IMR-90 (cell line): ENCODE results near the gene GATA1. TPM values are rescaled to one million over a fixed set of nuclear protein-coding genes. Genes with fewer than 3 reads are reported as not detected.

ENCODE experiments used
- ATAC-seq: fragments of 200-7000 bp; cut with Tn5 transposase; 2 replicates; pipeline ENCODE4 v1.9.1; 2020; ENCODE audit warnings: low read depth, mild to moderate bottlenecking, moderate library complexity
- BruUV-seq: library from RNA; stranded (reverse); fragments of 400-500 nt; replicated peaks from 2 replicates; lab custom pipeline; 2021; lab: Mats Ljungman, UMichigan
- CTCF ChIA-PET: fragments of 300-600 bp; formaldehyde crosslinking; extraction: SDS; loops from one replicate; lab custom pipeline; 2021; ENCODE audit warnings: antibody characterized with exemption; lab: Yijun Ruan, JAX
- POLR2A ChIA-PET: fragments of 300-600 bp; sonication (Branson Sonifier 250); formaldehyde crosslinking; loops from one replicate; lab custom pipeline; 2022; ENCODE audit warnings: antibody characterized with exemption; ENCODE audit not compliant: unreplicated experiment; lab: Charles Lee
- DNase-seq: peaks from one replicate; pipeline ENCODE4 v3.0.0; 2013
- H2AFZ ChIP-seq: replicated peaks from 2 replicates; pipeline ENCODE3; 2013; ENCODE audit warnings: low read length, mild to moderate bottlenecking; ENCODE audit not compliant: poor library complexity
- H2AK5ac ChIP-seq: 2 replicates; pipeline ENCODE4 v1.6.1; 2013; ENCODE audit warnings: low read depth, low read length, inconsistent platforms
- H2AK9ac ChIP-seq: replicated peaks from 2 replicates; pipeline ENCODE3; 2013; ENCODE audit warnings: mild to moderate bottlenecking, low read depth, low read length, moderate library complexity; ENCODE audit not compliant: poor library complexity
- H2BK120ac ChIP-seq: 2 replicates; pipeline ENCODE4 v1.6.1; 2013; ENCODE audit warnings: low read depth, low read length, inconsistent platforms
- H2BK15ac ChIP-seq: 3 replicates; pipeline ENCODE4 v1.6.1; 2013; ENCODE audit warnings: low read depth, low read length, inconsistent platforms
- H2BK20ac ChIP-seq: 2 replicates; pipeline ENCODE4 v1.6.1; 2013; ENCODE audit warnings: low read depth, mild to moderate bottlenecking, inconsistent platforms, low read length, moderate library complexity
- H2BK5ac ChIP-seq: 2 replicates; pipeline ENCODE4 v1.6.1; 2013; ENCODE audit warnings: mild to moderate bottlenecking, low read depth, low read length, inconsistent platforms; ENCODE audit not compliant: poor library complexity, severe bottlenecking
- H3K14ac ChIP-seq: replicated peaks from 2 replicates; pipeline ENCODE4 v1.6.1; 2013; ENCODE audit warnings: low read depth, low read length, inconsistent platforms
- H3K18ac ChIP-seq: 2 replicates; pipeline ENCODE4 v1.6.1; 2013; ENCODE audit warnings: low read depth, low read length, control low read depth
- H3K23ac ChIP-seq: 2 replicates; pipeline ENCODE4 v1.6.1; 2013; ENCODE audit warnings: low read depth, low read length, inconsistent platforms
- H3K27ac ChIP-seq: 2 replicates; pipeline ENCODE4 v1.5.1; 2013; ENCODE audit warnings: mild to moderate bottlenecking, control low read depth, low read length; ENCODE audit not compliant: insufficient read depth
- H3K27me3 ChIP-seq: 2 replicates; pipeline ENCODE4 v1.6.1; 2013; ENCODE audit warnings: low read length; ENCODE audit not compliant: control insufficient read depth, insufficient read depth
- H3K36me3 ChIP-seq: 2 replicates; pipeline ENCODE4 v1.6.1; 2013; ENCODE audit warnings: low read length, mixed read lengths; ENCODE audit not compliant: control insufficient read depth, insufficient read depth
- H3K4ac ChIP-seq: 2 replicates; pipeline ENCODE4 v1.6.1; 2013; ENCODE audit warnings: low read depth, low read length, inconsistent platforms
- H3K4me1 ChIP-seq: 2 replicates; pipeline ENCODE4 v1.6.1; 2013; ENCODE audit warnings: low read length, mixed read lengths; ENCODE audit not compliant: control insufficient read depth, insufficient read depth
- H3K4me2 ChIP-seq: 2 replicates; pipeline ENCODE4 v1.6.1; 2013; ENCODE audit warnings: low read depth, mild to moderate bottlenecking, control low read depth, low read length, moderate library complexity
- H3K4me3 ChIP-seq: 2 replicates; pipeline ENCODE4 v1.5.1; 2013; ENCODE audit warnings: low read depth, mild to moderate bottlenecking, control low read depth, low read length, moderate library complexity; ENCODE audit not compliant: insufficient read depth
- H3K56ac ChIP-seq: 2 replicates; pipeline ENCODE4 v1.6.1; 2013; ENCODE audit warnings: low read length, inconsistent platforms; ENCODE audit not compliant: insufficient read depth; ENCODE audit errors: extremely low read depth
- H3K79me1 ChIP-seq, 2 experiments: 2 replicates each; pipeline ENCODE4 v1.6.1; 2013; ENCODE audit warnings: low read length in 2 of 2, inconsistent platforms in 1 of 2, low read depth in 1 of 2
- H3K9ac ChIP-seq: 2 replicates; pipeline ENCODE4 v1.6.1; 2013; ENCODE audit warnings: low read depth, low read length, control low read depth
- H3K9me1 ChIP-seq: 2 replicates; pipeline ENCODE4 v1.6.1; 2013; ENCODE audit warnings: low read length, inconsistent platforms; ENCODE audit not compliant: insufficient read depth
- H3K9me3 ChIP-seq: 2 replicates; pipeline ENCODE4 v1.6.1; 2013; ENCODE audit warnings: low read length; ENCODE audit not compliant: control insufficient read depth, insufficient read depth
- H4K20me1 ChIP-seq: 2 replicates; pipeline ENCODE4 v1.6.1; 2013; ENCODE audit warnings: low read length, inconsistent platforms; ENCODE audit not compliant: insufficient read depth
- H4K5ac ChIP-seq: 2 replicates; pipeline ENCODE4 v1.6.1; 2013; ENCODE audit warnings: mild to moderate bottlenecking, low read depth, low read length, control low read depth
- H4K8ac ChIP-seq, 2 experiments: 2 replicates each; pipeline ENCODE4 v1.6.1; 2013; ENCODE audit warnings: low read depth in 2 of 2, low read length in 2 of 2, control low read depth in 1 of 2, inconsistent platforms in 1 of 2
- H4K91ac ChIP-seq: 2 replicates; pipeline ENCODE4 v1.6.1; 2013; ENCODE audit warnings: low read depth, low read length, inconsistent platforms; ENCODE audit not compliant: insufficient read depth
- BHLHE40 ChIP-seq: fragments of 150-350 bp; IDR thresholded peaks from 2 replicates; pipeline ENCODE4 v1.6.1; 2016; ENCODE audit warnings: mild to moderate bottlenecking, low read depth, low read length
- CEBPB ChIP-seq: IDR thresholded peaks from 2 replicates; pipeline ENCODE4 v1.6.1; 2012; ENCODE audit warnings: low read depth, low read length, improper control_type of control experiment
- CHD1 ChIP-seq: IDR thresholded peaks from 2 replicates; pipeline ENCODE4 v1.6.1; 2012; ENCODE audit warnings: low read depth, low read length, improper control_type of control experiment
- FOS ChIP-seq: fragments of 150-350 bp; IDR thresholded peaks from 2 replicates; pipeline ENCODE4 v1.6.1; 2016; ENCODE audit warnings: low read depth, low read length
- MAFK ChIP-seq: IDR thresholded peaks from 2 replicates; pipeline ENCODE4 v1.6.1; 2012; ENCODE audit warnings: low read depth, low read length, improper control_type of control experiment
- POLR2A ChIP-seq: IDR thresholded peaks from 2 replicates; pipeline ENCODE4 v1.6.1; 2012; ENCODE audit warnings: mild to moderate bottlenecking, low read depth, low read length
- RAD21 ChIP-seq: IDR thresholded peaks from 2 replicates; pipeline ENCODE4 v1.6.1; 2012; ENCODE audit warnings: low read length, improper control_type of control experiment
- RCOR1 ChIP-seq: IDR thresholded peaks from 2 replicates; pipeline ENCODE4 v1.6.1; 2012; ENCODE audit warnings: mild to moderate bottlenecking, low read length, improper control_type of control experiment; ENCODE audit not compliant: insufficient replicate concordance
- RFX5 ChIP-seq: IDR thresholded peaks from 2 replicates; pipeline ENCODE4 v1.8.0; 2012; ENCODE audit warnings: low read depth, mild to moderate bottlenecking, low read length, moderate library complexity
- SMC3 ChIP-seq: fragments of 150-350 bp; IDR thresholded peaks from 2 replicates; pipeline ENCODE4 v1.6.1; 2016; ENCODE audit warnings: low read depth, mild to moderate bottlenecking, antibody characterized with exemption, low read length, moderate library complexity
- WGBS, 2 experiments: methylation state at CpG; one replicate each; pipeline versions ENCODE4 v1.1.5 to v1.1.7; 2013; ENCODE audit warnings: missing lambda C conversion rate in 2 of 2; ENCODE audit not compliant: insufficient read length in 1 of 2; ENCODE audit errors: extremely low coverage in 2 of 2; 5-methylcytosine and 5-hydroxymethylcytosine counted together
- dilution Hi-C: fragments of 300-500 bp; cut with HindIII; formaldehyde crosslinking; loops from one replicate; pipeline ENCODE4 v1.14.3; 2018; ENCODE audit warnings: low sequenced_read_pairs; ENCODE audit not compliant: unreplicated experiment
- in situ Hi-C: fragments of 300-500 bp; cut with MboI; formaldehyde crosslinking; loops from 3 replicates; pipeline ENCODE4 v1.14.3; 2019; ENCODE audit warnings: low sequenced_read_pairs, inconsistent platforms, mixed read lengths
- intact Hi-C: fragments of 100-400 bp; cut with micrococcal nuclease; formaldehyde crosslinking; loops from 2 replicates; pipeline ENCODE4 v1.10.0; 2022
- polyA plus RNA-seq, 3 experiments: library from polyadenylated mRNA; depleted of rRNA; stranded (reverse); fragments of >200 nt; gene quantifications; 2 replicates each; pipeline ENCODE4 v1.2.3, GENCODE V29; 2012; ENCODE audit warnings: low replicate concordance in 1 of 3
- total RNA-seq: library from RNA; depleted of rRNA; stranded (reverse); fragments of >200 nt; gene quantifications from 2 replicates; pipeline ENCODE4 v1.2.3, GENCODE V29; 2012
- TF ChIP-seq, protein P1 (sequence below): fragments of 150-350 bp; IDR thresholded peaks from 2 replicates; pipeline ENCODE4 v1.6.1; 2016; ENCODE audit warnings: low read depth, mild to moderate bottlenecking, low read length, moderate library complexity, borderline replicate concordance
- TF ChIP-seq, protein P2 (sequence below): fragments of 150-350 bp; IDR thresholded peaks from 2 replicates; pipeline ENCODE4 v1.6.1; 2017; ENCODE audit warnings: mild to moderate bottlenecking, antibody characterized with exemption, low read length, low read depth

Gene GATA1
- total and polyA plus RNA-seq, 2 of the 4 experiments (the other 2 are of a cell fraction) = not detected

DNA sequence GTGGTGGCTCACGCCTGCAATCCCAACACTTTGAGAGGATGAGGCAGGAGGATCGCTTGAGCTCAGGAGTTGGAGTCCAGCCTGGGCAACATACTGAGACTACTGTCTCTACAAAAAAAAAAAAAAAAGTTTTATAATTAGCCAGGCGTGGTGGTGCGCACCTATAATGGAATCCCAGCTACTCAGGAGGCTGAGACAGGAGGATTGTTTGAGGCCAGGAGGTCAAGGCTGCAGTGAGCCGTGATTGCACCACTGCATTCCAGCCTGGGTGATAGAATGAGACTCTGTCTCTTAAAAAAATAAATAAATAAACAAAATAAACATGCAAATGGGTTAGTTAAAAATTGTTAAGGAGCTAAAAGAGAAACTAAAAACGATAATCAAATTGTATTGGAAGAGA, 17.2 kb upstream of the GATA1 start:
- Histone ChIP-seq H3K9me3 (no peaks in the 10 kb centered on the region), H4K5ac (no peak overlapping the region), H3K27ac (no peak overlapping the region), H4K20me1 (no peaks in the 10 kb centered on the region), H4K8ac (no peak overlapping the region), H3K9me1 (no peaks in the 10 kb centered on the region), H2BK20ac (no peak overlapping the region), H3K4me2 (no peak overlapping the region), H2BK120ac (no peak overlapping the region), H3K4me1 (no peaks in the 10 kb centered on the region), H3K56ac (no peak overlapping the region), H2AK9ac (no peak overlapping the region), H3K9ac (no peak overlapping the region), H4K91ac (no peak overlapping the region), H3K18ac (no peak overlapping the region), H2BK15ac (no peak overlapping the region), H2AK5ac (no peak overlapping the region), H3K36me3 (no peaks in the 10 kb centered on the region), H3K23ac (no peak overlapping the region), H3K79me1 (no peaks in the 10 kb centered on the region), H3K14ac (no peak overlapping the region), H3K4me3 (no peak overlapping the region), H2BK5ac (no peak overlapping the region), H3K27me3 (peaks cover 3% of the 10 kb centered on the region; the same call in 1 of the 2 replicates), H2AFZ (no peak overlapping the region), H3K4ac (no peak overlapping the region)
- intact Hi-C loops = no loop called here
- no CpG with 5 or more reads among the region's 6 CpGs for WGBS, 2 experiments
- ATAC-seq = no peak
- no peak for TF ChIP-seq BHLHE40
- TF ChIP-seq, protein P1, sequence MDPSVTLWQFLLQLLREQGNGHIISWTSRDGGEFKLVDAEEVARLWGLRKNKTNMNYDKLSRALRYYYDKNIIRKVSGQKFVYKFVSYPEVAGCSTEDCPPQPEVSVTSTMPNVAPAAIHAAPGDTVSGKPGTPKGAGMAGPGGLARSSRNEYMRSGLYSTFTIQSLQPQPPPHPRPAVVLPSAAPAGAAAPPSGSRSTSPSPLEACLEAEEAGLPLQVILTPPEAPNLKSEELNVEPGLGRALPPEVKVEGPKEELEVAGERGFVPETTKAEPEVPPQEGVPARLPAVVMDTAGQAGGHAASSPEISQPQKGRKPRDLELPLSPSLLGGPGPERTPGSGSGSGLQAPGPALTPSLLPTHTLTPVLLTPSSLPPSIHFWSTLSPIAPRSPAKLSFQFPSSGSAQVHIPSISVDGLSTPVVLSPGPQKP = no peak
- TF ChIP-seq POLR2A = no peak
- TF ChIP-seq FOS = no peak
- no peak for TF ChIP-seq CHD1
- no peak for TF ChIP-seq MAFK
- no peak for TF ChIP-seq RAD21
- TF ChIP-seq SMC3 = no peak
- no peak for TF ChIP-seq CEBPB
- no peak for TF ChIP-seq RCOR1
- TF ChIP-seq, protein P2, sequence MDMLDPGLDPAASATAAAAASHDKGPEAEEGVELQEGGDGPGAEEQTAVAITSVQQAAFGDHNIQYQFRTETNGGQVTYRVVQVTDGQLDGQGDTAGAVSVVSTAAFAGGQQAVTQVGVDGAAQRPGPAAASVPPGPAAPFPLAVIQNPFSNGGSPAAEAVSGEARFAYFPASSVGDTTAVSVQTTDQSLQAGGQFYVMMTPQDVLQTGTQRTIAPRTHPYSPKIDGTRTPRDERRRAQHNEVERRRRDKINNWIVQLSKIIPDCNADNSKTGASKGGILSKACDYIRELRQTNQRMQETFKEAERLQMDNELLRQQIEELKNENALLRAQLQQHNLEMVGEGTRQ = no peak
- TF ChIP-seq RFX5 = no peak
- BruUV-seq = no TSS peak
- in situ Hi-C loops = no loop called here
- ChIA-PET CTCF (no interaction called here), POLR2A (no interaction called here)
- no peak for DNase-seq
- dilution Hi-C loops = no loop called here
